HEK293 (cell line): ENCODE results near the gene NDRG4.

ENCODE experiments used
- CTCF ChIP-seq: fragments of 450-650 bp; formaldehyde crosslinking; IDR thresholded peaks from 2 replicates; pipeline ENCODE4 v1.5.1; 2016; ENCODE audit warnings: missing biosample characterization, missing genetic modification characterization
- KLF1 ChIP-seq: fragments of 450-650 bp; formaldehyde crosslinking; IDR thresholded peaks from 2 replicates; pipeline ENCODE4 v1.5.1; 2016; ENCODE audit warnings: missing biosample characterization, missing genetic modification characterization
- PATZ1 ChIP-seq: fragments of 450-650 bp; formaldehyde crosslinking; IDR thresholded peaks from 2 replicates; pipeline ENCODE4 v1.5.1; 2016; ENCODE audit warnings: missing biosample characterization, missing genetic modification characterization
- PBX3 ChIP-seq: sonication (generic); formaldehyde crosslinking; IDR thresholded peaks from 2 replicates; pipeline ENCODE4 v1.8.1; 2022; ENCODE audit warnings: mild to moderate bottlenecking, moderate library complexity, missing genetic modification reagents
- PRDM4 ChIP-seq: fragments of 450-650 bp; formaldehyde crosslinking; IDR thresholded peaks from 2 replicates; pipeline ENCODE4 v1.5.1; 2017; ENCODE audit warnings: missing biosample characterization, missing genetic modification characterization
- ZBTB48 ChIP-seq: fragments of 450-650 bp; formaldehyde crosslinking; IDR thresholded peaks from 2 replicates; pipeline ENCODE4 v1.5.1; 2016; ENCODE audit warnings: missing biosample characterization, missing genetic modification characterization
- ZNF121 ChIP-seq: fragments of 450-650 bp; formaldehyde crosslinking; IDR thresholded peaks from 2 replicates; pipeline ENCODE4 v1.5.1; 2016; ENCODE audit warnings: missing biosample characterization, missing genetic modification characterization
- ZNF341 ChIP-seq: fragments of 450-650 bp; formaldehyde crosslinking; IDR thresholded peaks from 2 replicates; pipeline ENCODE4; 2016; ENCODE audit warnings: low read depth, missing biosample characterization, missing genetic modification characterization
- ZNF362 ChIP-seq: fragments of 450-650 bp; formaldehyde crosslinking; IDR thresholded peaks from 2 replicates; pipeline ENCODE4 v1.5.1; 2016; ENCODE audit warnings: missing biosample characterization, missing genetic modification characterization
- ZSCAN30 ChIP-seq: fragments of 450-650 bp; IDR thresholded peaks from 2 replicates; pipeline ENCODE4 v1.5.1; 2018; ENCODE audit warnings: missing biosample characterization, mild to moderate bottlenecking, missing genetic modification characterization, moderate library complexity
- ZSCAN5A ChIP-seq: fragments of 450-650 bp; formaldehyde crosslinking; IDR thresholded peaks from 2 replicates; pipeline ENCODE4 v1.5.1; 2016; ENCODE audit warnings: missing biosample characterization, missing genetic modification characterization

- TF ChIP-seq PATZ1 (tag by site-specific recombination): no peak
- no peak for TF ChIP-seq CTCF
- TF ChIP-seq ZBTB48: no peak
- TF ChIP-seq ZNF121: no peak
- TF ChIP-seq PRDM4 (tag by site-specific recombination): no peak
- TF ChIP-seq ZSCAN30 (tag by site-specific recombination): no peak
- no peak for TF ChIP-seq ZSCAN5A
- no peak for TF ChIP-seq PBX3 (CRISPR knock-in tag)
- no peak for TF ChIP-seq KLF1
- no peak for TF ChIP-seq ZNF341 (tag by site-specific recombination)
- TF ChIP-seq ZNF362: no peak
These were observed 18.0 kb upstream of the NDRG4 start for GRCh38 chr16:58481931-58482330.
